PC-3 (cell line): ENCODE results near the gene RPL15.

Source experiments
- CTCF ChIP-seq: fragments of 300-600 bp; sonication (generic); conservative IDR thresholded peaks from 2 replicates; pipeline ENCODE4 v1.5.1; 2017; ENCODE audit warnings: antibody characterized with exemption, low read depth, mild to moderate bottlenecking, low read length
- EZH2 ChIP-seq: fragments of 300-600 bp; sonication (generic); IDR thresholded peaks from one replicate; pipeline ENCODE4 v1.6.1; 2017; ENCODE audit warnings: antibody characterized with exemption, mild to moderate bottlenecking, low read length; ENCODE audit not compliant: unreplicated experiment
- EZH2phosphoT487 ChIP-seq: fragments of 300-600 bp; sonication (generic); IDR thresholded peaks from 2 replicates; pipeline ENCODE4 v1.6.1; 2018; ENCODE audit warnings: mild to moderate bottlenecking, antibody characterized with exemption, low read length, borderline replicate concordance

GRCh38 chr3:23869977-23870662 is 46.8 kb upstream of the RPL15 start:
- TF ChIP-seq CTCF, result no peak
- TF ChIP-seq EZH2, result no peak
- no peak for TF ChIP-seq EZH2phosphoT487
